Measurements from ENCODE around the gene HFM1. TPM values are rescaled to one million over a fixed set of nuclear protein-coding genes. Genes with fewer than 3 reads are reported as not detected.

Gene HFM1
- total and polyA plus RNA-seq, 2 donors (not counting 3 experiments of a cell fraction or from before 2014, with no cell fraction given): 0.11 TPM; not detected in 1

GRCh38 chr1:91383456-91383855 is 21.2 kb downstream of the HFM1 start:
- no peak overlapping the region for H2AFZ ChIP-seq (ENCODE audit: low read depth, low read length)
- no peaks in the 10 kb centered on the region for H4K20me1 ChIP-seq (replicated peaks; ENCODE audit: control insufficient read depth, extremely low read depth, insufficient read depth, low read length)
- intact Hi-C loops (cut with micrococcal nuclease) (no loop called here), dilution Hi-C loops (cut with MboI; ENCODE audit: extremely low pct_ligation_motif_present, low sequenced_read_pairs) (no loop called here)
- H3K9me3 ChIP-seq (replicated peaks; ENCODE audit: control insufficient read depth, insufficient read depth, low read length): no peaks in the 10 kb centered on the region
- FAIRE-seq (no peak), DNase-seq (ENCODE audit: low read depth, low spot score) (no peak)
- no peak overlapping the region for H3K4me2 ChIP-seq (ENCODE audit: insufficient read depth, low read length)
- H3K27me3 ChIP-seq (ENCODE audit: control insufficient read depth in 2 of 2, insufficient read depth in 2 of 2, low read length in 2 of 2): no peaks in the 10 kb centered on the region
- H3K36me3 ChIP-seq (ENCODE audit: control insufficient read depth in 2 of 2, extremely low read depth in 1 of 2, insufficient read depth in 2 of 2, low read length in 2 of 2): no peaks in the 10 kb centered on the region
- H3K4me1 ChIP-seq (ENCODE audit: control insufficient read depth, extremely low read depth, insufficient read depth, low read length): no peaks in the 10 kb centered on the region
- BruUV-seq (replicated peaks): no TSS peak
- no peaks in the 10 kb centered on the region for H3K79me2 ChIP-seq (ENCODE audit: control insufficient read depth, insufficient read depth, low read length)
- no peak overlapping the region for H3K27ac ChIP-seq (ENCODE audit: insufficient read depth, low read depth, low read length)
- TF ChIP-seq JUN (IDR thresholded peaks at IDR 0.05; ENCODE audit: borderline replicate concordance, insufficient read depth, insufficient read length, low read depth) (no peak), MAX (IDR thresholded peaks at IDR 0.05; ENCODE audit: insufficient read depth, insufficient read length) (no peak), EZH2 (IDR thresholded peaks at IDR 0.05; ENCODE audit: borderline replicate concordance, low read depth, low read length, severe bottlenecking) (no peak), FOS (IDR thresholded peaks at IDR 0.05; ENCODE audit: borderline replicate concordance, insufficient read depth, low read length) (no peak), GATA2 (IDR thresholded peaks at IDR 0.05; ENCODE audit: insufficient read depth, insufficient read length, low read depth, low read length) (no peak), CTCF (IDR thresholded peaks at IDR 0.05; ENCODE audit: extremely low read depth in 1 of 2, insufficient read depth in 1 of 2, low read depth in 1 of 2, low read length in 2 of 2) (no peak), POLR2AphosphoS5 (IDR thresholded peaks at IDR 0.05; ENCODE audit: insufficient read depth, low read depth, low read length) (no peak), POLR2A (IDR thresholded peaks at IDR 0.05; ENCODE audit: low read depth, low read length) (no peak)
- no peaks in the 10 kb centered on the region for H3K9me1 ChIP-seq (replicated peaks; ENCODE audit: control insufficient read depth, extremely low read depth, insufficient read depth, low read length)
- CTCF ChIA-PET: no interaction called here
- no peak overlapping the region for H3K9ac ChIP-seq (replicated peaks; ENCODE audit: extremely low read depth, insufficient read depth, low read length)
- POLR2A ChIA-PET: no interaction called here
- no peak overlapping the region for H3K4me3 ChIP-seq (replicated peaks in 1 of 3; ENCODE audit: insufficient read depth in 1 of 3, low read depth in 1 of 3, low read length in 3 of 3)
